GM12891 (cell line): ENCODE measurements around the gene CDHR4.

Source experiments
- DNase-seq: peaks from one replicate; pipeline ENCODE4 v3.0.0; 2011; ENCODE audit warnings: low spot score; ENCODE audit not compliant: insufficient read length
- FAIRE-seq: peaks from 2 replicates; lab custom pipeline; 2011; peaks lifted over from hg19 to GRCh38; lab: Jason Lieb, UNC
- PAX5 ChIP-seq: IDR thresholded peaks from 2 replicates; pipeline ENCODE4 v1.6.1; 2011; ENCODE audit warnings: low read length, moderate library complexity, mild to moderate bottlenecking; ENCODE audit not compliant: insufficient read depth, severe bottlenecking
- POLR2A ChIP-seq: IDR thresholded peaks from 2 replicates; pipeline ENCODE4 v1.6.1; 2011; ENCODE audit warnings: low read depth, low read length, control low read depth
- POLR2AphosphoS5 ChIP-seq: IDR thresholded peaks from 2 replicates; pipeline ENCODE4 v1.6.1; 2011; ENCODE audit warnings: low read depth, low read length, control low read depth
- POU2F2 ChIP-seq: IDR thresholded peaks from 2 replicates; pipeline ENCODE4 v1.6.1; 2011; ENCODE audit warnings: low read depth, mild to moderate bottlenecking, control low read depth, low read length, moderate library complexity
- SPI1 ChIP-seq: IDR thresholded peaks from 2 replicates; pipeline ENCODE4 v1.6.1; 2011; ENCODE audit warnings: low read depth, low read length, control low read depth
- TAF1 ChIP-seq: IDR thresholded peaks from 2 replicates; pipeline ENCODE4 v1.6.1; 2011; ENCODE audit warnings: low read depth, low read length, control low read depth

CDHR4 gene

DNA sequence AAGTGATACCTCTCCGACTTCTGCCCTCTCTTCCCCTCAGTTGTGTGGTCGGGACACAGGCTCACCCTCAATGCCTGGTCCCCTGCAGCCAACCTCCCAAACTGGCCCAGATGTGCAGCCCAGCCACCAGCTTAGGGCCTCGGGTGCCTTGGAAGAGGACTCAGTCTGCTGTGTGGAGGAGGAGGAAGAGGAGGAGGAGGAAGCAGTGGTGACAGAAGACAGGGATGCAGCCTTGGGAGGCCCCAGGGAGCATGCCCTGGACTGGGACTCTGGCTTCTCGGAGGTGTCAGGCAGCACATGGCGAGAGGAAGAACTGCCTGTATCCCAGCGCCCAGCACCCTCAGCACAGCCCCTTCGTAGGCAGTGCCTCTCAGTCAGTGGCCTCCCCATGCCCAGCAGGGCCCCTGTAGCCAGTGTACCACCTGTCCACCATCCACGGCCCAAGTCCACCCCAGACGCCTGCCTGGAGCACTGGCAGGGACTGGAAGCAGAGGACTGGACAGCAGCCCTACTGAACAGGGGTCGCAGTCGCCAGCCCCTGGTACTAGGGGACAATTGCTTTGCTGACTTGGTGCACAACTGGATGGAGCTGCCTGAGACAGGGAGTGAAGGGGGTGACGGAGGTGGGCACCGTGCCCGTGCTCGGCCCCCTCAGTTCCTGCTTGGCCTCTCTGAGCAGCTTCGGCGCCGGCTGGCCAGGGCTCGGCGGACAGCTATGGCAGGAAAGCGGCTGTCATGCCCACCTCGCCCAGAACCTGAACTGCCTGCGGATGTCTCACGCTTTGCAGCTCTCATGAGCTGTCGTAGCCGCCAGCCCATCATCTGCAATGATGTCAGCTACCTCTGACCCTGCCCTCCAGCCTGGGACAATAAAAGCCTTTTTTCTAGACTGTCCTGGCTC, 4.7 kb upstream of the CDHR4 start:
- DNase-seq (no peak), FAIRE-seq (peak; percentile 26)
- TF ChIP-seq TAF1 (no peak), POU2F2 (no peak), PAX5 (no peak), SPI1 (no peak), POLR2AphosphoS5 (no peak), POLR2A (no peak)

DNA sequence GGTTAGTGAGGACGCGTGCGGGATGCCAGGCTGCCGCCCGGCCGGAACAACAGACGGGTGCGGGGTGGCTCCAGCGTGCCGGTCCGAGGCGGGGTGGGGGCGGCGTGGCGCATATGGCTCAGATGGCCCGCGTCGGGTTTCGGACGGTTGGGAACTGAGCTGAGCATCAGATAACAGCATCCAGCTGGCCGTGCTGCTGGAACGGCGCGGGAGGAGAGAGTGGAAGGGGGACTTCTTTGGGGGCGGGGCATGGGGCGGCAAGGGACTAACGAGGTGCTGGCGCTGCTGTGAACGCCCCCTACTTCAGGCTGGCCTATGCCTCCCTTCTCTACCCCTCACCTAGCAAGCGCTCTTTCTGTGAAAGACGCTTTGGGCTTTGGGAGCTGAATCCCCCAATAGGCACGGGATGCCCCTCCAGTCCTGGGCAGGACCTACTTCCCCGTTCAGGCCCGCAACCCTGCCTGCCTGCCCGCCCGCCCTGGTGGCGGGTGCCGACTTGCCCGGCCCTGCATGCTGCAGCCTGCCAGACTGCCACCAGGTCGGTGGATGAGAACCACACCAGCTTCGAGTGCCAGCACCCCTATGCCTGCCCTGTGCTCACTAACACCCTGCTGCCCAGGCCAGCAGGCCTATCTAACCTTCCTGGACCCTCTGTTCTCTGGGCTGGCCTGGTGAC, 3.9 kb upstream of the CDHR4 start:
- peak; percentile 82 for FAIRE-seq
- no peak for DNase-seq
- no peak for TF ChIP-seq POLR2A
- TF ChIP-seq POLR2AphosphoS5 = no peak; the same call in 1 of the 2 replicates
- TF ChIP-seq TAF1 = no peak
- no peak for TF ChIP-seq SPI1
- TF ChIP-seq PAX5 = no peak

DNA sequence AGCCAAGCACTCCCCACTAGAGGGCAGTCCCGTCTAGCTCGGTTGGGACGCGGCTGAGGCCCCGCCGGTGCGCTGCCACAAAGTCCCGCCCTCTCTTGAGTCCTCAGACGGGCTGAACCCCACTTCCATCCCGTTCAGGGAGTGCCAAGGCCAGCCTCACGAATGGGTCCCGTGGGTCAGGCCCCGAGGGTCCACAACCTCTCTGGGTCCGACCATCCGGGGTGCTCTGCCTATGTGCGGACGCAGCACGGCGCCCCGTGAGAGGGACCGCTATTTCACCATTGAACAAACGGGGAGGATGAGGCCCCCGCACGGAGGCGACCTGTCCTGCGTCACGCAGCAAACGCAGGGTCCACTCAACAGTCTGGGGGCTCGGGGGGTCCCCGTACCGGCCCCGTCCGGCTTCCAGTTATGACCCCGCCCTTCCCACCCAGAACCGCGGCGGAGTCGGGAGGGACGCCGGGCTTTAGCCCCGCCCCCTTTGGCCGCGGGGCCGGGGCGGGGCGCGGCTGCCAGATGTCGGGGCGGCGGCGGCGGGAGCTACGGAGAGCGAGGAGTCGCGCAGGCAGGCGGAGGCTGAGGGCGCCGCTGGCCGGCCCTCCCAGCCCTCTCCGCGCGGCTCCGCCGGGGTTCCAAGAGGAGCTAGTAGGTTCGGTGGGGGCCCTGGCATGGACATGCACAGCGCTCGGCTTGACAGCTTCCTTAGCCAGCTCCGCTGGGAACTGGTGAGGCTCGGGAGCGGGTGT, 3.2 kb upstream of the CDHR4 start, which contains the start of gene INKA1:
Gene INKA1 (plus strand): TSS at position 543 of the 746 bp plus-strand sequence. CDS start 132 bp downstream, at position 675.
- DNase-seq (peak; percentile 91), FAIRE-seq (peak; percentile 99)
- no peak for TF ChIP-seq POLR2AphosphoS5
- no peak for TF ChIP-seq SPI1
- no peak for TF ChIP-seq POLR2A
- no peak for TF ChIP-seq PAX5
- TF ChIP-seq TAF1 = no peak
- TF ChIP-seq POU2F2 = no peak

DNA sequence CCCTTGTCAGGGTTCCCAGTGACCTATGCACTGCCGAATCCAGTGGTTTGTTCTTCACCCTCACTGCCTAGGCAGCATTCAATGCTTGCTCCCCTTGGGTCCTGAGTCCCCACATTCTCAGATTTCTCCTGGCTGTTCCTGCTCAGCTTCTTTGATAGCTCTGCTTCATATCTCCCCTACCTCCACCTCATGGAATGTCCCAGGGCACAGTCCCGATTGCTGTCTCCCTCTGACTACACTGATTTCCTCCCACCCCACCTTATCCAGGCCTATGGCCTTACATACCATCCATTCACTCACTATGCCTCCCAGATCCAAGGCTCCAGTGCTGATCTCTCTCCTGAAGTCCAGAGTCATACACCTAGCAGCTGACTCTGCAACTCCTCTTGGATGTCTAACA, 1.5 kb upstream of the CDHR4 start:
- no peak for TF ChIP-seq PAX5
- no peak for TF ChIP-seq POLR2AphosphoS5
- TF ChIP-seq TAF1 = no peak
- no peak for TF ChIP-seq POU2F2
- TF ChIP-seq POLR2A = no peak
- no peak for TF ChIP-seq SPI1
- no peak for DNase-seq
- FAIRE-seq = no peak

- TF ChIP-seq POU2F2 = no peak
- TF ChIP-seq POLR2AphosphoS5 = no peak
- no peak for TF ChIP-seq TAF1
- no peak for TF ChIP-seq POLR2A
- TF ChIP-seq PAX5 = no peak
- TF ChIP-seq SPI1 = no peak
- FAIRE-seq (no peak), DNase-seq (no peak)
Observed at GRCh38 chr3:49799105-49799504, 568 bp downstream of the CDHR4 start.

DNA sequence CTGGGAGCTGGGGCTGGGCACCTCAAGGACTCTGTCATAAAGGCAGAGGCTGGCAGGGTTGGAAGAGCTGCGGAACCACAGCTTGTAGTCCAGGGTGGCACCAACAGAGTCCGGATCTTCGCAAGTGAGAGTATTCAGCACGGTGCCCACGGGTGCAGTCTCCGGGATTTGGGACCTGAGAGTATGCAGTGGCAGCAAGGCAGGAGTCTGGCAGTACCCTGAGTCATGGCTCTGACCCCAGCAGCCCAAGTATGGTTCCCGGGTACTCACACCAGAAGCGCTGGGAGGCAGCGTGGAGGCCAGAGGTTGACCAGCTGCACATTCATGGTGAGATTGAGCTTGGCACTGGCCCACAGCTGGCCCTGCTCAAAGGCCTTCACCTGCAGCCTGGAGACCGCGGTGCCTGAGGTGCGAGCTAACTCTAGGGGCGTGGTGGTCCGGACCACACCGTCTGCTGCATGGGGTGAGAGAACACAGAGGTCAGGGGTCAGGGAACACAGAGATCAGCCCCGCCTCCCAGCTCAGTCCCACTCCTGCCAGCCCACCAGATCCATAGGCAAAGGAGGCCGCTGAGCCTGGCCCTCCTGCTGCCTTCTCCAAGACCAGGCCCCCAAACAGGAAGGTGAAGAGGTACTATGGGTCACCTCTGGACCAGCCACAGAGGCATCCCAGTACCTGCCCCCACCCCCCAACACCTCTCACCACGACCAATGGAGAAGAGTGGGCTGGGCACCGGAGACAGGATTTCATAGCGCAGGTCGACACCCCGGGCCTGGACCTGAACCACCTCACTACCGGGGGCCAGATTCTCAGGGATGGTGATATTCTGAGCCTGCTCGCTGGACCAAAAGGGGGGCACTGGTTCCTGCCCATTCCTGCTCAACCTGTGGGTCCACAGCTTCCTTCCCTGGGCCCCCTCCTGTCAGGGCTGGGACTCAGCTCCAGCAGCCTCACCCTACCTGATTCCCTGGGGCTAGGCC, 4.5 kb downstream of the CDHR4 start:
- no peak for FAIRE-seq
- no peak for DNase-seq
- TF ChIP-seq SPI1 (no peak), PAX5 (no peak), POU2F2 (no peak), TAF1 (no peak), POLR2A (no peak), POLR2AphosphoS5 (no peak)

GRCh38 chr3:49794431-49794830, 5.2 kb downstream of the CDHR4 start:
- TF ChIP-seq TAF1 = no peak
- TF ChIP-seq PAX5 = no peak
- no peak for TF ChIP-seq POLR2A
- no peak for TF ChIP-seq POU2F2
- no peak for TF ChIP-seq POLR2AphosphoS5
- no peak for TF ChIP-seq SPI1
- FAIRE-seq = no peak
- no peak for DNase-seq

- TF ChIP-seq TAF1 (no peak), POLR2A (no peak), SPI1 (no peak), POU2F2 (no peak), PAX5 (no peak), POLR2AphosphoS5 (no peak)
- no peak for FAIRE-seq
- DNase-seq = no peak
Observed at GRCh38 chr3:49793486-49794085, 6.1 kb downstream of the CDHR4 start.
